Neutrophil (primary cell): Measurements from ENCODE around the gene CDK5RAP2.

ENCODE experiments used
- H3K27ac ChIP-seq: fragments of 200-600 bp; sonication (generic); 2 replicates; pipeline ENCODE4 v1.5.1; 2016; ENCODE audit warnings: mild to moderate bottlenecking, moderate library complexity
- H3K27me3 ChIP-seq: fragments of 200-600 bp; sonication (generic); 2 replicates; pipeline ENCODE4 v1.6.0; 2016; ENCODE audit warnings: mild to moderate bottlenecking
- H3K36me3 ChIP-seq: fragments of 200-600 bp; sonication (generic); 2 replicates; pipeline ENCODE4 v1.5.1; 2017
- H3K4me1 ChIP-seq, 2 experiments: fragments of 200-600 bp in 1 of 2; sonication (generic) in 1 of 2; 1 replicate in 1 of 2; 2 replicates in 1 of 2; pipeline versions ENCODE4 v1.5.1 to v1.6.1; 2013 to 2016; ENCODE audit warnings: low read depth in 1 of 2, low read length in 1 of 2, mild to moderate bottlenecking in 1 of 2, moderate library complexity in 1 of 2; ENCODE audit not compliant: control insufficient read depth in 1 of 2, insufficient read depth in 1 of 2
- H3K4me3 ChIP-seq, 2 experiments: fragments of 200-600 bp in 1 of 2; sonication (generic) in 1 of 2; 1 replicate in 1 of 2; 2 replicates in 1 of 2; pipeline ENCODE4 v1.5.1; 2013 to 2016; ENCODE audit warnings: low read depth in 1 of 2, low read length in 1 of 2, mild to moderate bottlenecking in 1 of 2, moderate library complexity in 1 of 2
- H3K9me3 ChIP-seq: fragments of 200-600 bp; sonication (generic); 2 replicates; pipeline ENCODE4 v1.5.1; 2016
- CTCF ChIP-seq: fragments of 200-600 bp; sonication (generic); IDR thresholded peaks from 2 replicates; pipeline ENCODE4 v1.5.1; 2016; ENCODE audit warnings: antibody characterized with exemption

Gene CDK5RAP2

GRCh38 chr9:120384925-120385272, 195.1 kb downstream of the CDK5RAP2 start:
- H3K27ac ChIP-seq = no peak overlapping the region
- no peak overlapping the region for H3K4me3 ChIP-seq
- H3K36me3 ChIP-seq = peaks cover 30% of the 10 kb centered on the region
- no peak for TF ChIP-seq CTCF
- H3K4me1 ChIP-seq = peaks cover 0 to 7% of the 10 kb centered on the region in 2 experiments
- H3K27me3 ChIP-seq = no peaks in the 10 kb centered on the region
- H3K9me3 ChIP-seq = no peaks in the 10 kb centered on the region

DNA sequence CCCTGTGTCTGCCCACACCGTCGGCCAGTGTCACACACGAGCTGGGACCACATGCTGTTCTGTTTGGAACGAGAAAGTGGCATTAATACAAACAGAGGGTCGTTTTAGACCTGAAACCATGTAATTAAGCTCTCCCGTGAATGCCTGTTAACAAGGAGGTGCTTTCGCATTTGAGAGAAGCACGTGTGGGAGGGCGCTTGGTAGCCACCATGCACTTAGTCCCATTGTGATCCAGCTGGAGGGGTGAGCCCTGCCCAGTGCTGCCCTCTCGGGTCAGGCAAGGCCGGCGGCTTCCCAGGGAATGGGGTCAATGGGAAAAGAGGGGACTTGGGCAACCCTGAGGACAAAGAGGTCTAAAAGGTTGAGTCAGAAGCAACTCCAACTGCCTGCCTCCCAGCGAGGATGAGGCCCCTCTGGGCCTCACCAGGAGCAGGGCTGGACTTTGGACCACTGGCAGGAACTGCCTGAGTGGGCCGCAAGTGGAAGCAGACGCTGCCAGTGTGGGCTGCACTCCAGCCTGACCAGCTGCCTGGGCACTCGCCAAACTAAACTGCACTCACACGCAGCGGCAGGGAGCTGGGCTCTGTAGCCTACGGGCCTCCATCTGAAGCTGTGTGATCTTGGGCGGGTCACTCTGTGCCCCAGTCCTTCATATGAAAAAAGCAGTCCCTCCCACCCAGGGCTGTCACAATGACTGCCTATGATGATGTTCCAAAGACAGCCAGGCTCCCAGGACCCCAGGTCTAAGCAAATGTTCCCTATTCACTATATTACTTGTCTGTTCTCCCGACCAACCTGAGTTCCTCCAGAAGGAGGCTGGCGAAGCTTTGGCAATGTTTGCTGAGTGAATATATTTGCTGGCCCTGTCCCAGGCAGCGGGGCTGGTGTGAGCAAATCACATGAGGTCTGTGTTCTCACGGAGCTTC, 195.7 kb downstream of the CDK5RAP2 start:
- no peak for TF ChIP-seq CTCF
- Histone ChIP-seq H3K36me3 (peaks cover 23% of the 10 kb centered on the region), H3K27ac (no peak overlapping the region), H3K4me3 (no peak overlapping the region), H3K4me1 (peaks cover 0 to 7% of the 10 kb centered on the region in 2 experiments), H3K27me3 (no peaks in the 10 kb centered on the region), H3K9me3 (no peaks in the 10 kb centered on the region)

- Histone ChIP-seq H3K27ac (no peak overlapping the region), H3K27me3 (no peaks in the 10 kb centered on the region), H3K9me3 (no peaks in the 10 kb centered on the region), H3K4me3 (no peak overlapping the region), H3K4me1 (peaks cover 0 to 7% of the 10 kb centered on the region in 2 experiments), H3K36me3 (peaks cover 17% of the 10 kb centered on the region)
- no peak for TF ChIP-seq CTCF
Measured at GRCh38 chr9:120383611-120383998, 196.4 kb downstream of the CDK5RAP2 start.

DNA sequence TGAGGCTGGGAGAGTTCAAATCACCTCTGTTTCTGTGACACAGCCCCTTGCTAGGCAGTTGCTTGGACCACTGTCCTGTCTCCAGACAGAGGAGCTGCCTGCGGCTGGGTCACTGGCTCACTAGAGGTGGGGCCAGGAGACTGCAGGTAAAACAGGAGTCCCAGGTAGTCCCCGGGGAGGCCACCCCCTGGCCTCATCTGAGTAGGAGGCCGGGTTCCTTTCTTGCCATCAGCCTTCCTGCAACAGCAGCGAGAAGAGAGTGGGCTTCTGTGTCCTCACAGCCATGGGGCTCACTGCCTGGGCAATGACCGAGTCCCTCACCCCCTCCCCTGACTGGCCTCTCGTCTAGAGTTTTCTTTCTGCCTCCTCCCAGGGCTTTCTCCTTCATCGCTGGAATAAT, 197.5 kb downstream of the CDK5RAP2 start:
- peaks cover 0 to 3% of the 10 kb centered on the region in 2 experiments for H3K4me1 ChIP-seq
- TF ChIP-seq CTCF = no peak
- H3K36me3 ChIP-seq = peaks cover 8% of the 10 kb centered on the region
- H3K27ac ChIP-seq = no peak overlapping the region
- H3K9me3 ChIP-seq = no peaks in the 10 kb centered on the region
- no peaks in the 10 kb centered on the region for H3K27me3 ChIP-seq
- H3K4me3 ChIP-seq = no peak overlapping the region

GRCh38 chr9:120381839-120382238, 198.1 kb downstream of the CDK5RAP2 start:
- Histone ChIP-seq H3K27ac (no peak overlapping the region), H3K27me3 (no peaks in the 10 kb centered on the region), H3K9me3 (no peaks in the 10 kb centered on the region), H3K4me3 (no peak overlapping the region), H3K36me3 (peaks cover 3% of the 10 kb centered on the region), H3K4me1 (no peaks in the 10 kb centered on the region)
- no peak for TF ChIP-seq CTCF
